22Rv1 (cell line): ENCODE results near the gene OR51A7.

Source experiments
- ZFX ChIP-seq: fragments of 450-650 bp; IDR thresholded peaks from 2 replicates; pipeline ENCODE4 v1.6.1; 2017; ENCODE audit warnings: antibody characterized with exemption, borderline replicate concordance
- TF ChIP-seq, protein P1 (sequence below): fragments of 450-650 bp; IDR thresholded peaks from 2 replicates; pipeline ENCODE4 v1.5.1; 2017; ENCODE audit warnings: mild to moderate bottlenecking

DNA sequence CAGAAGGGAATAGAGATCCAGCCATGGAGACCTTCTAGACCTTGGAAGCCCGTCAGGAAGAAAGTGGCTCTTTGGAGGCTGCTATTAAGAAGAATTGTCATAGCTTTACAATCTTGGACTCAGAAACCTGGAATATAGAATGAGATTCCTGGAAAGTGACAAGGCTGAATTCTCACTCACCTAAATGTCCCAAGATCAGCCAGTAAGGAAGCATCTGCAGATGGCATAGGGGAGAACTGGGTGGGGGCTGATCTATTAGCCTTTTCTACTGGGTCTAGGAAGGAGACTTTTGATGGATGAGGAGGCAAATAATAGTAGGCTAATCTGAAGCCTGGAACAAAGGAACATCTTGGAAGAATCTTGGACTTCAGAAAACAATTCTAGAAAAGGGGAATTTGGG is 20.7 kb downstream of the OR51A7 start, which contains the start of gene OR51G1:
- TF ChIP-seq, protein P1, sequence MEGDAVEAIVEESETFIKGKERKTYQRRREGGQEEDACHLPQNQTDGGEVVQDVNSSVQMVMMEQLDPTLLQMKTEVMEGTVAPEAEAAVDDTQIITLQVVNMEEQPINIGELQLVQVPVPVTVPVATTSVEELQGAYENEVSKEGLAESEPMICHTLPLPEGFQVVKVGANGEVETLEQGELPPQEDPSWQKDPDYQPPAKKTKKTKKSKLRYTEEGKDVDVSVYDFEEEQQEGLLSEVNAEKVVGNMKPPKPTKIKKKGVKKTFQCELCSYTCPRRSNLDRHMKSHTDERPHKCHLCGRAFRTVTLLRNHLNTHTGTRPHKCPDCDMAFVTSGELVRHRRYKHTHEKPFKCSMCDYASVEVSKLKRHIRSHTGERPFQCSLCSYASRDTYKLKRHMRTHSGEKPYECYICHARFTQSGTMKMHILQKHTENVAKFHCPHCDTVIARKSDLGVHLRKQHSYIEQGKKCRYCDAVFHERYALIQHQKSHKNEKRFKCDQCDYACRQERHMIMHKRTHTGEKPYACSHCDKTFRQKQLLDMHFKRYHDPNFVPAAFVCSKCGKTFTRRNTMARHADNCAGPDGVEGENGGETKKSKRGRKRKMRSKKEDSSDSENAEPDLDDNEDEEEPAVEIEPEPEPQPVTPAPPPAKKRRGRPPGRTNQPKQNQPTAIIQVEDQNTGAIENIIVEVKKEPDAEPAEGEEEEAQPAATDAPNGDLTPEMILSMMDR = no peak
- no peak for TF ChIP-seq ZFX
